Measurements from ENCODE around the gene DLGAP5.

DLGAP5 gene

GRCh38 chr14:55099756-55100155 lies 91.6 kb downstream of the DLGAP5 start:
- TF ChIP-seq EZH2phosphoT487 (IDR thresholded peaks at IDR 0.05; ENCODE audit: low read depth) (no peak), CTCF (IDR thresholded peaks at IDR 0.05; ENCODE audit: low read depth, low read length) (no peak)
- H3K27ac ChIP-seq (ENCODE audit: low read length): peak overlapping the region; percentile 35
- no peak overlapping the region for H3K4me3 ChIP-seq (ENCODE audit: low read length)
- H3K79me2 ChIP-seq (ENCODE audit: low read length): no peaks in the 10 kb centered on the region
- H4K20me1 ChIP-seq (ENCODE audit: insufficient read depth, low read length): no peaks in the 10 kb centered on the region
- H3K9ac ChIP-seq (ENCODE audit: low read length): no peak overlapping the region
- no peak overlapping the region for H2AFZ ChIP-seq (ENCODE audit: low read depth, low read length)
- no peaks in the 10 kb centered on the region for H3K36me3 ChIP-seq (replicated peaks; ENCODE audit: low read depth, low read length)
- no peaks in the 10 kb centered on the region for H3K27me3 ChIP-seq (ENCODE audit: low read depth, low read length)
- H3K4me2 ChIP-seq (ENCODE audit: low read length): peak overlapping the region; percentile 20
- no peaks in the 10 kb centered on the region for H3K9me3 ChIP-seq (ENCODE audit: insufficient read depth, low read length)
- H3K4me1 ChIP-seq (ENCODE audit: low read length): peaks cover 63% of the 10 kb centered on the region

- H3K4me3 ChIP-seq (ENCODE audit: low read length): peak overlapping the region; percentile 6
- TF ChIP-seq CTCF (IDR thresholded peaks at IDR 0.05; ENCODE audit: low read depth, low read length): no peak
- no peak for TF ChIP-seq EZH2phosphoT487 (IDR thresholded peaks at IDR 0.05; ENCODE audit: low read depth)
- H2AFZ ChIP-seq (ENCODE audit: low read depth, low read length): no peak overlapping the region
- H3K4me1 ChIP-seq (ENCODE audit: low read length): peaks cover 55% of the 10 kb centered on the region
- H3K9ac ChIP-seq (ENCODE audit: low read length): peak overlapping the region; percentile 49; the same call in 1 of the 2 replicates
- H3K27me3 ChIP-seq (ENCODE audit: low read depth, low read length): no peaks in the 10 kb centered on the region
- peak overlapping the region; percentile 84 for H3K27ac ChIP-seq (ENCODE audit: low read length)
- H3K79me2 ChIP-seq (ENCODE audit: low read length): no peaks in the 10 kb centered on the region
- no peaks in the 10 kb centered on the region for H3K9me3 ChIP-seq (ENCODE audit: insufficient read depth, low read length)
- no peaks in the 10 kb centered on the region for H4K20me1 ChIP-seq (ENCODE audit: insufficient read depth, low read length)
- H3K4me2 ChIP-seq (ENCODE audit: low read length): peak overlapping the region; percentile 62
- no peaks in the 10 kb centered on the region for H3K36me3 ChIP-seq (replicated peaks; ENCODE audit: low read depth, low read length)
Measured at GRCh38 chr14:55098561-55098898, 92.9 kb downstream of the DLGAP5 start.
